Subcutaneous abdominal adipose tissue (tissue), 5 donors: ENCODE measurements around the gene PDS5B.
"Not testable (repeated sequence)": the region's sequence is repeated elsewhere in the genome, so short reads cannot be mapped to it uniquely, and the experiment has no call there.

Experiments
- H3K27ac ChIP-seq: one replicate; pipeline ENCODE4 v1.7.0; 2013; ENCODE audit warnings: low read depth, mild to moderate bottlenecking, inconsistent platforms, low read length, moderate library complexity
- H3K27me3 ChIP-seq, 5 donors: one replicate each; pipeline ENCODE4 v1.7.0; 2013; ENCODE audit warnings: low read length in 5 of 5, inconsistent platforms in 1 of 5; ENCODE audit not compliant: control insufficient read depth in 5 of 5, insufficient read depth in 4 of 5
- H3K36me3 ChIP-seq, 5 donors: one replicate each; pipeline ENCODE4 v1.7.0; 2013; ENCODE audit warnings: low read length in 5 of 5; ENCODE audit not compliant: control insufficient read depth in 5 of 5, insufficient read depth in 5 of 5
- H3K4me1 ChIP-seq, 5 donors: one replicate each; pipeline ENCODE4 v1.7.0; 2013; ENCODE audit warnings: low read length in 5 of 5, mild to moderate bottlenecking in 3 of 5, moderate library complexity in 1 of 5; ENCODE audit not compliant: control insufficient read depth in 5 of 5, insufficient read depth in 5 of 5
- H3K4me3 ChIP-seq, 5 donors: one replicate each; pipeline ENCODE4 v1.7.0; 2013; ENCODE audit warnings: low read length in 5 of 5, low read depth in 1 of 5
- H3K9ac ChIP-seq, 5 donors: one replicate each; pipeline ENCODE4 v1.7.0; 2013; ENCODE audit warnings: low read length in 5 of 5, mild to moderate bottlenecking in 4 of 5, moderate library complexity in 3 of 5
- H3K9me3 ChIP-seq, 5 donors: one replicate each; pipeline ENCODE4 v1.7.0; 2013; ENCODE audit warnings: low read length in 5 of 5; ENCODE audit not compliant: control insufficient read depth in 5 of 5
- donor health status: healthy.
- donor health status: healthy.
- donor health status: healthy.
- donor health status: healthy.
- donor health status: healthy.

Gene PDS5B

DNA sequence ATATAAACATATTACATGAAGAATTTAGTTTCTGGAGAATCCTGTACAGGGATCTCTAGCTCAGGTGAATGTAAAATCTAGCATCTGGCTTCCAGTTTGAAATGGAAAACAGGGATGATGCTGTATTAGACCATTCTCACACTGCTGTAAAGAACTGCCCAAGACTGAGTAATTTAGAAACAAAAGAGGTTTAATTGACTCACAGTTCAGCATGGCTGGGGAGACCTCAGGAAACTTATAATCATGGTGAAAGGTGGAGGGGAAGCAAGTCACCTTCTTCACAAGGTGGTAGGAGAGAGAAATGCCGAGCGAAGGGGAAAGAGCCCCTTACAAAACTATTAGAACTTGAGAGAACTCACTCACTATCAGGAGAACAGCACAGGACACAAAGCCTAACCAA lies 30.6 kb upstream of the PDS5B start:
- no peaks in the 10 kb centered on the region for H3K4me1 ChIP-seq
- no peak overlapping the region for H3K9ac ChIP-seq
- peaks cover 0 to 2% (median 0%) of the 10 kb centered on the region in 5 donors for H3K9me3 ChIP-seq
- H3K27ac ChIP-seq: no peak overlapping the region
- no peaks in the 10 kb centered on the region for H3K36me3 ChIP-seq
- no peak overlapping the region for H3K4me3 ChIP-seq
- H3K27me3 ChIP-seq: no peaks in the 10 kb centered on the region

DNA sequence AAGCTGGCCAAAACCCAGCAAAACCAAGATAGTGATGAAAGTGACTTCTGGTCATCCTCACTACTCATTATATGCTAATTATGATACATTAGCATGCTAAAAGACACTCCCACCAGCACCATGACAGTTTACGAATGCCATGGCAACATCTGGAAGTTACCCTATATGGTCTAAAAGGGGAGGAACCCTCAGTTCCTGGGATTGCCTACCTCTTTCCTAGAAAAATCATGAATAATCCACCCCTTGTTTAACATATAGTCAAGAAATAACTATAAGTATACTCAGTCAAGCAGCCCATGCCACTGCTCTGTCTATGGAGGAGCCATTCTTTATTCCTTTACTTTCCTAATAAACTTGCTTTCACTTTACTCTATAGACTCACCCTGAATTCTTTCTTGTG lies 25.4 kb upstream of the PDS5B start:
- not testable (repeated sequence) for H3K27me3 ChIP-seq, H3K9ac ChIP-seq, H3K4me1 ChIP-seq, H3K4me3 ChIP-seq, H3K36me3 ChIP-seq, H3K9me3 ChIP-seq, H3K27ac ChIP-seq

DNA sequence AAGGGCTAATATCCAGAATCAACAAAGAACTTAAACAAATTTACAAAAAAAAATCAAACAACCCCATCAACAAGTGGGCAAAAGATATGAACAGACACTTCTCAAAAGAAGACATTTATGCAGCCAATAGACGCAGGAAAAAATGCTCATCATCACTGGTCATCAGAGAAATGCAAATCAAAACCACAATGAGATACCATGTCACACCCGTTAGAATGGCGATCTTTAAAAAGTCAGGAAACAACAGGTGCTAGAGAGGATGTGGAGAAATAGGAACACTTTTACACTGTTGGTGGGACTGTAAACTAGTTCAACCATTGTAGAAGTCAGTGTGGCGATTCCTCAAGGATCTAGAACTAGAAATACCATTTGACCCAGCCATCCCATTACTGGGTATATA lies 10.6 kb upstream of the PDS5B start:
- not testable (repeated sequence) for H3K9ac ChIP-seq, H3K4me1 ChIP-seq, H3K27ac ChIP-seq, H3K27me3 ChIP-seq, H3K4me3 ChIP-seq, H3K9me3 ChIP-seq, H3K36me3 ChIP-seq

DNA sequence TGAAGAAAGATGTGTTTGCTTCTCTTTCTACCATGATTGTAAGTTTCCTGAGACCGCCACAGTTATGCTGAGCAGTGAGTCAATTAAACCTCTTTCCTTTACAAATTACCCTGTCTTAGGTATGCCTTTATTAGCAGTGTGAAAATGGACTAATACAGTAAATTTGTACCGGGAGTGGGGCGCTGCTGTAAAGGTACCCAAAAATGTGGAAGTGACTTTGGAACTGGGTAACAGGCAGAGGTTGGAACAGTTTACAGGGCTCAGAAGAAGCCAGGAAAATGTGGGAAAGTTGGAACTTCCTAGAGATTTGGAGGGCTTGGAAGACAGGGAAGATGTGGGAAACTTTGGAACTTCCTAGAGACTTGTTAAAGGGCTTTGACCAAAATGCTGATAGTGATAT lies 9.2 kb upstream of the PDS5B start:
- no peaks in the 10 kb centered on the region for H3K36me3 ChIP-seq

DNA sequence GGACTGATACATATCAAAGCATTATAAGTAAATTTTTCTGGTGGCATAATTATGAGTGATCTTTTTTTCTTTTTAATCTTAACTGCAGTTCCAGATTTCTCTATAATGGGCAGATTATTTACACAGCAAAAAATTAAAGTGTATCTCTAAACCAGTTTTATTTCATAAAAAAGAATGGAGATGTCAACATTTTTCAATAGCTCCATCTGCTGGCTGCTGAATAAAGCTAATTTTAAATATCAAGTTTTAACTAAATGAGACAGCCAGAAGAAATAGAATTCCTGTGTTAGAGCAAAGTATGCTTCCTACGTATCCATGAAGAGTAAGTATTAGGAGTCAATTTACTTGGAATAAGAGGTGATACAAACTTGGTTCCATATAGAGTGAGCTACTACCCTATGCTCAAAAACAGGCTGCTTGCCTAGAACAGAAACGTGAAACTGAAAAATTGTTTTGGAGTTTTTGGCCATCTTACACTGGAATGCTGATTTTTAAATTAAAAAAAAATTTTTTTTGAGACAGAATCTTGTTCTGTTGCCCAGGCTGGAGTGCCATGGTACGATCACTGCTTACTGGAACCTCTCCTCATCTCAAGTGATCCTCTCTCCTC lies 5.0 kb upstream of the PDS5B start:
- Histone ChIP-seq H3K9ac (no peak overlapping the region), H3K27me3 (no peaks in the 10 kb centered on the region), H3K27ac (no peak overlapping the region), H3K36me3 (no peaks in the 10 kb centered on the region), H3K4me3 (no peak overlapping the region), H3K4me1 (peaks cover 0 to 7% (median 7%) of the 10 kb centered on the region in 5 donors), H3K9me3 (peaks cover 0 to 4% (median 0%) of the 10 kb centered on the region in 5 donors)

More for the DNA sequence above, 9.2 kb upstream of the PDS5B start:
- Histone ChIP-seq H3K27ac (no peak overlapping the region), H3K4me1 (no peaks in the 10 kb centered on the region), H3K9me3 (peaks cover 0 to 4% (median 0%) of the 10 kb centered on the region in 5 donors), H3K4me3 (no peak overlapping the region), H3K9ac (no peak overlapping the region), H3K27me3 (no peaks in the 10 kb centered on the region)

DNA sequence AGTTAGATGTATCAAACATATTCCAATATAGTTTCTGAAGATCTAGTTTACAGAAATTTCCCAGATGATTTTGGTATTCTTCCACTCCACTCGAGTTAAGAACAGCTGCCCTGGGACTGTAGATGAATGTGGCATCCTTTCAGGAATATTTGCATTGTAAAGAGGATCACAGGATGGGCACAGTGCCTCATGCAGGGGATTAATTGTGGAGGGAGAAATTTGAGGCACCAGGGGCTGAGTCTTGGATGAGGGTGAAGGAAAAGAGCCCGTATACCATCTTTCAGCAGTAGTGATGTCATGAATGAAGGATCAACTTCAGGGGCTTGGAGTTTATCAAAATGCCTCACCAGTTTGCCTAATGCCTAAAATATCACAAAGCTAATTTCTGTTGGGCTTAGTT lies 4.0 kb upstream of the PDS5B start:
- Histone ChIP-seq H3K27me3 (no peaks in the 10 kb centered on the region), H3K36me3 (no peaks in the 10 kb centered on the region), H3K9me3 (peaks cover 0 to 4% (median 0%) of the 10 kb centered on the region in 5 donors), H3K9ac (no peak overlapping the region), H3K4me1 (peaks cover 0 to 7% (median 7%) of the 10 kb centered on the region in 5 donors), H3K4me3 (no peak overlapping the region), H3K27ac (no peak overlapping the region)

DNA sequence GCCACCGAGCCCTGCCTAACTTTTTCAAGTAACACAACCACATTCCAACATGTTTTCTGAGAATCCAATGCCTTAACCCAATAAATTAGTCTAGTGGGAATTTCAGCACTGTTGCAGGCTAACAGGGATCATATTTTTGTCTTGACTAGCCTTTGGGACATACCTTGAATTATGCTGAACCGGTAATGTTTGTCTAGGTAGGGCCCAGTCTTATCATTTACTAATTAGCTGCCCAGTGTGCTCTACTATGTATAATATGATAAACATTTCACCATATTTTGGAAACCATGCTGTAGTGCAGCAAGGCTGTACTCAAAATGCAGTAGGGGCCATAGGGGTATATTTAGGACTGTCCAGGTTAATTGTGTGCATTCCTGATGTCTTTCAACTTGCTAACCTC lies 3.3 kb upstream of the PDS5B start:
- Histone ChIP-seq H3K9me3 (no peaks in the 10 kb centered on the region), H3K27me3 (no peaks in the 10 kb centered on the region), H3K27ac (no peak overlapping the region), H3K9ac (no peak overlapping the region), H3K36me3 (no peaks in the 10 kb centered on the region), H3K4me1 (peaks cover 0 to 14% (median 12%) of the 10 kb centered on the region in 5 donors), H3K4me3 (no peak overlapping the region)

DNA sequence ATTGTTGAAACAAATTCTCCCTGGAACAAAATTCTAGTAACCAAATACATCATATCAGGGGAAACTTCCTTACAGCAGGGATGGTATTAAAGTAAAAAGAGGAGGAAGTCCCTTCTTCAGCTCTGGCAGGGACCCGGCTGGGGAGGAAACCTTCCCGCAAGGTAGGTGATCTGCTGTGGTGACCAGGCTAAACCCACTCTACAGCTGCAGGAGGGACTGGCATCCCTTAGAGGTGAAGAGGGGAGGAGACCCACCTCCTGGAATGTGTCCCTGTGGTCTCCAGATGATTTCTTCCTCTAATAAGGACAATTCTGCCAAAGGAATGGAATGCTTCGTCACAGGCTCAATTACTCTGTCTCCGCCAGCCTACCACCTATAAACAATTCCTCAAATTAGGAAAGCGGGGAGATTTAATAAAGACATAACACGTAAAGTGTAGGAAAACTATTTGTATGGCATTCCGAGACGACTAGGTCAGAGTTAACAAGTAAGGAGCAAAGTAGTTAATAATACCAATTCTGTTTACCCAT lies 637 bp upstream of the PDS5B start:
- H3K27me3 ChIP-seq: no peaks in the 10 kb centered on the region
- no peaks in the 10 kb centered on the region for H3K9me3 ChIP-seq
- no peaks in the 10 kb centered on the region for H3K36me3 ChIP-seq
- H3K9ac ChIP-seq: peak overlapping the region; percentile 79 to 96 (median 88)
- peaks cover 0 to 37% (median 35%) of the 10 kb centered on the region in 5 donors for H3K4me1 ChIP-seq
- peak overlapping the region; percentile 73 to 87 (median 76) for H3K4me3 ChIP-seq
- H3K27ac ChIP-seq: peak overlapping the region; percentile 82

DNA sequence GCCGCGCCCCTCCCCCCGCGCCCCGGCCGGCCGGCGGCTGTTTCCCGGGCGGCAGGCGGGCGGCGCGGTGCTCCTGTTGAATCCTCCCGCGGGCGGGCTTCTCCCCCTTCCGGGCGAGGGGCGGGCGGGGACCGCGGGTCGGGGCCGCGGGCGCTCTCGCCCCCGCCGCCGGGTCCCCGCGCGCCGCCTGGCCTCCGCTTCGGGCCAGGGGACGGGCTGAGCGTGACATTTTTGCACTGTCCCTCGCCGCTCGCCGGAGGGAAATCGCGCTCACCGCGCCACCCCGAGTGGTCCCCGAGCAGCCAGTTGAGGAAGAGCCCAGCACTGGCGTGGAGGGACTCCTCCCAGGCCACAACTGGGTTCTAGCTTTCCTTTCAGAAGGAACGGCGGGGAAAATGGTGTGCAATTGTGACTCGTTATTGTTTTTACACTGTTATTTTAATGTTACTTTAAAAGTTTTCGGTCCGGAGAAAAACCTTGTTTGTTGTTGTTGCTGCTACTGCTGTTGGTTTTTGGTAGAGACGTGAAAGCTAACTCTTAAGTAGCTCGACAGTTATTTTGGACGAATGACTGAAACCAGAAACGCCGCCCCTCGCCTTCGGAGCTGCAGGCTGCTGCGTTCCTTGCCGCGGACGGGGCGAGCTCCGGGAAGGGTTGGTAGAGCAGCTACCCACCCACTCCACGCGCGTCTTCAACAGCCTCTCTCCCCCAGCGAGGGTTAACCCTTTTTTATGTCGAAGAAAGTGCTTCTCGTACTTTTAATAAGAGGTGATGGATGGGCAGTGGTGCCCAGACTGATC lies 959 bp downstream of the PDS5B start:
- peaks cover 0 to 37% (median 35%) of the 10 kb centered on the region in 5 donors for H3K4me1 ChIP-seq
- peak overlapping the region; percentile 40 to 90 (median 89) for H3K9ac ChIP-seq
- H3K36me3 ChIP-seq: no peaks in the 10 kb centered on the region
- H3K4me3 ChIP-seq: peak overlapping the region; percentile 79 to 96 (median 88)
- H3K27ac ChIP-seq: peak overlapping the region; percentile 72
- H3K27me3 ChIP-seq: no peaks in the 10 kb centered on the region
- no peaks in the 10 kb centered on the region for H3K9me3 ChIP-seq

DNA sequence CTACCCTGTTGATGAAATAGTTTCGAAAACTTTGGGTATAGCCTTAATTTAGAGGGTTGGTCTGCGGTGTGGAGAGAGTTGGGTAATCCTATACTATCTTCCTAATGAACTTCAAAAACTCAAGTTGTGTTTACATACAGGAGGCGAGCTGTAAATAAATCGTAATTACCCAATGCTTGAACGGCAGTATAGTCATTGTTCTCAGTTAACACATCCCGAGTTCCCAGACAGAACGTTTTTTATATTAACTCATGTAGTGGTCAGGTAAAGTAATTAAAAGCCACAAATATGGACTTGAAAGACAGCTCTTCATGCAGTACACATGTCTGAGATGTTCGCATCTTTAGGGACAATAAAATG lies 1.5 kb downstream of the PDS5B start:
- H3K27me3 ChIP-seq: no peaks in the 10 kb centered on the region
- peak overlapping the region; percentile 40 to 90 (median 89) for H3K9ac ChIP-seq
- H3K4me1 ChIP-seq: peaks cover 0 to 37% (median 35%) of the 10 kb centered on the region in 5 donors
- peak overlapping the region; percentile 79 to 96 (median 88) for H3K4me3 ChIP-seq
- no peaks in the 10 kb centered on the region for H3K9me3 ChIP-seq
- H3K36me3 ChIP-seq: no peaks in the 10 kb centered on the region
- peak overlapping the region; percentile 72 for H3K27ac ChIP-seq
